GM21360 (cell line): Measurements from ENCODE around the gene COL5A1.

Source experiments
- ATAC-seq: cut with Tn5 transposase; IDR thresholded peaks from one replicate; pipeline ENCODE4 v1.9.1; 2021; ENCODE audit warnings: mild to moderate bottlenecking, moderate library complexity; ENCODE audit not compliant: unreplicated experiment

Gene COL5A1

GRCh38 chr9:134867917-134868750, 226.5 kb downstream of the COL5A1 start:
- ATAC-seq, result no peak

GRCh38 chr9:134868751-134869553, 227.3 kb downstream of the COL5A1 start:
- ATAC-seq, result no peak

GRCh38 chr9:134869554-134870300, 228.1 kb downstream of the COL5A1 start:
- no peak for ATAC-seq

- ATAC-seq, result no peak
Measured at GRCh38 chr9:134870301-134870694, 228.7 kb downstream of the COL5A1 start.

- no peak for ATAC-seq
Measured at GRCh38 chr9:134870746-134871662, 229.4 kb downstream of the COL5A1 start.

GRCh38 chr9:134871697-134872340, 230.2 kb downstream of the COL5A1 start:
- no peak for ATAC-seq

- ATAC-seq, result no peak
Measured at GRCh38 chr9:134872482-134873231, 231.1 kb downstream of the COL5A1 start.

GRCh38 chr9:134875371-134875770, 233.8 kb downstream of the COL5A1 start:
- ATAC-seq, result no peak

GRCh38 chr9:134877541-134877940, 235.9 kb downstream of the COL5A1 start:
- ATAC-seq, result no peak

- ATAC-seq, result no peak
Measured at GRCh38 chr9:134879664-134880483, 238.3 kb downstream of the COL5A1 start.

GRCh38 chr9:134880484-134881312, 239.1 kb downstream of the COL5A1 start, which contains the start of gene FCN2:
FCN2 (plus strand) TSS chr9:134880810; CDS start chr9:134880822, 12 bp downstream.
- ATAC-seq, result no peak

GRCh38 chr9:134881313-134881670, 239.7 kb downstream of the COL5A1 start:
- ATAC-seq, result no peak

GRCh38 chr9:134882204-134882785, 240.7 kb downstream of the COL5A1 start:
- no peak for ATAC-seq

- no peak for ATAC-seq
Measured at GRCh38 chr9:134883040-134883782, 241.6 kb downstream of the COL5A1 start.

- ATAC-seq, result no peak
Measured at GRCh38 chr9:134884492-134884891, 242.9 kb downstream of the COL5A1 start.

GRCh38 chr9:134885001-134885678, 243.5 kb downstream of the COL5A1 start:
- no peak for ATAC-seq
